Liver (tissue), 3 donors: ENCODE data around the gene SEBOX.

Experiments used
- MAX ChIP-seq: IDR thresholded peaks from 2 replicates; pipeline ENCODE4 v1.6.1; 2016; ENCODE audit warnings: antibody characterized with exemption
- RAD21 ChIP-seq, 2 donors: IDR thresholded peaks; 2 replicates each; pipeline ENCODE4 v1.6.1; 2016; ENCODE audit warnings: antibody characterized with exemption in 2 of 2, mild to moderate bottlenecking in 2 of 2
- RXRA ChIP-seq, 2 donors: IDR thresholded peaks; 2 replicates each; pipeline ENCODE4 v1.6.1; 2017 to 2018; ENCODE audit warnings: antibody characterized with exemption in 2 of 2, mild to moderate bottlenecking in 1 of 2
- TAF1 ChIP-seq: conservative IDR thresholded peaks from 2 replicates; pipeline ENCODE4 v1.6.1; 2016; ENCODE audit warnings: antibody characterized with exemption, mild to moderate bottlenecking
- YY1 ChIP-seq: IDR thresholded peaks from 2 replicates; pipeline ENCODE4 v1.6.1; 2016; ENCODE audit warnings: antibody characterized with exemption, mild to moderate bottlenecking
- TF ChIP-seq, protein P1 (sequence below): fragments of 150-350 bp; IDR thresholded peaks from 2 replicates; pipeline ENCODE4 v1.5.1; 2017; ENCODE audit warnings: improper control_type of control experiment, low read depth, low read length; ENCODE audit not compliant: missing input control
- TF ChIP-seq, protein P2 (sequence below): IDR thresholded peaks from 2 replicates; pipeline ENCODE4 v1.6.1; 2016; ENCODE audit warnings: antibody characterized with exemption
- TF ChIP-seq, protein P3 (sequence below): IDR thresholded peaks from 2 replicates; pipeline ENCODE4 v1.6.1; 2016; ENCODE audit warnings: antibody characterized with exemption
- donor health status: healthy.
- donor health status: healthy.

DNA sequence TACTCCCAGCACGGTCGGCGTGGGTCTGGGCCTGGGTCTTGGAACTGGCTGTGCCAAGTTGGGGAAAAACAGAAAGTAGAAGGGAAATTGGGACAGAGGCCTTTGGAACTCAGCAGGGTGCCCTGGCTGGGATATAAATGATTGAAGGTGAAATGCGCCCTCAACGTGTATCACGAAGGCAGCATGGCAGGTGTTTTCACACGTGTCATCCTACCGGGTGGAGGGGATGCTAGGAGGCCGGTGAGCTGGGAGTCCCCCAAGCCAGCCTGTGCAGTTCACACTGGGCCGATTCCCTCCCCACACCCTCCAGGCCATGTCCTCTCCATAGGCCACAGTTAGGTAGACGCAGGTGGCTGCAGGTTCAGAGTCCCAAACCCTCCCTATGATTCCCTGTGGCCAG is 23.5 kb downstream of the SEBOX start:
- TF ChIP-seq, protein P1, sequence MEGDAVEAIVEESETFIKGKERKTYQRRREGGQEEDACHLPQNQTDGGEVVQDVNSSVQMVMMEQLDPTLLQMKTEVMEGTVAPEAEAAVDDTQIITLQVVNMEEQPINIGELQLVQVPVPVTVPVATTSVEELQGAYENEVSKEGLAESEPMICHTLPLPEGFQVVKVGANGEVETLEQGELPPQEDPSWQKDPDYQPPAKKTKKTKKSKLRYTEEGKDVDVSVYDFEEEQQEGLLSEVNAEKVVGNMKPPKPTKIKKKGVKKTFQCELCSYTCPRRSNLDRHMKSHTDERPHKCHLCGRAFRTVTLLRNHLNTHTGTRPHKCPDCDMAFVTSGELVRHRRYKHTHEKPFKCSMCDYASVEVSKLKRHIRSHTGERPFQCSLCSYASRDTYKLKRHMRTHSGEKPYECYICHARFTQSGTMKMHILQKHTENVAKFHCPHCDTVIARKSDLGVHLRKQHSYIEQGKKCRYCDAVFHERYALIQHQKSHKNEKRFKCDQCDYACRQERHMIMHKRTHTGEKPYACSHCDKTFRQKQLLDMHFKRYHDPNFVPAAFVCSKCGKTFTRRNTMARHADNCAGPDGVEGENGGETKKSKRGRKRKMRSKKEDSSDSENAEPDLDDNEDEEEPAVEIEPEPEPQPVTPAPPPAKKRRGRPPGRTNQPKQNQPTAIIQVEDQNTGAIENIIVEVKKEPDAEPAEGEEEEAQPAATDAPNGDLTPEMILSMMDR, result no peak
- TF ChIP-seq, protein P2, sequence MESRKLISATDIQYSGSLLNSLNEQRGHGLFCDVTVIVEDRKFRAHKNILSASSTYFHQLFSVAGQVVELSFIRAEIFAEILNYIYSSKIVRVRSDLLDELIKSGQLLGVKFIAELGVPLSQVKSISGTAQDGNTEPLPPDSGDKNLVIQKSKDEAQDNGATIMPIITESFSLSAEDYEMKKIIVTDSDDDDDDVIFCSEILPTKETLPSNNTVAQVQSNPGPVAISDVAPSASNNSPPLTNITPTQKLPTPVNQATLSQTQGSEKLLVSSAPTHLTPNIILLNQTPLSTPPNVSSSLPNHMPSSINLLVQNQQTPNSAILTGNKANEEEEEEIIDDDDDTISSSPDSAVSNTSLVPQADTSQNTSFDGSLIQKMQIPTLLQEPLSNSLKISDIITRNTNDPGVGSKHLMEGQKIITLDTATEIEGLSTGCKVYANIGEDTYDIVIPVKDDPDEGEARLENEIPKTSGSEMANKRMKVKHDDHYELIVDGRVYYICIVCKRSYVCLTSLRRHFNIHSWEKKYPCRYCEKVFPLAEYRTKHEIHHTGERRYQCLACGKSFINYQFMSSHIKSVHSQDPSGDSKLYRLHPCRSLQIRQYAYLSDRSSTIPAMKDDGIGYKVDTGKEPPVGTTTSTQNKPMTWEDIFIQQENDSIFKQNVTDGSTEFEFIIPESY, result no peak
- TF ChIP-seq YY1, result no peak
- TF ChIP-seq MAX, result no peak
- TF ChIP-seq TAF1, result no peak
- TF ChIP-seq RAD21 (IDR thresholded peaks at IDR 0.05), result no peak
- TF ChIP-seq, protein P3, sequence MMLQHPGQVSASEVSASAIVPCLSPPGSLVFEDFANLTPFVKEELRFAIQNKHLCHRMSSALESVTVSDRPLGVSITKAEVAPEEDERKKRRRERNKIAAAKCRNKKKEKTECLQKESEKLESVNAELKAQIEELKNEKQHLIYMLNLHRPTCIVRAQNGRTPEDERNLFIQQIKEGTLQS, result no peak
- no peak for TF ChIP-seq RXRA (IDR thresholded peaks at IDR 0.05)
